HEK293 (cell line): Measurements from ENCODE around the gene PRSS37.

ENCODE experiments used
- CTCF ChIA-PET: fragments of 350-600 bp; formaldehyde crosslinking; extraction: SDS; loops from one replicate; lab custom pipeline; 2021; ENCODE audit warnings: antibody characterized with exemption; lab: Yijun Ruan, JAX
- POLR2A ChIA-PET: fragments of 300-600 bp; formaldehyde crosslinking; extraction: SDS; loops from one replicate; lab custom pipeline; 2020; ENCODE audit warnings: antibody characterized with exemption, inconsistent platforms; lab: Yijun Ruan, JAX
- H3K27ac ChIP-seq: fragments of 200-500 bp; sonication (Bioruptor generic); 2 replicates; pipeline ENCODE4 v1.5.1; 2014; ENCODE audit warnings: low read depth, low read length, control low read depth, inconsistent platforms; ENCODE audit errors: extremely low read depth
- H3K36me3 ChIP-seq, 2 experiments: fragments of 200-500 bp in 1 of 2; sonication (Bioruptor generic) in 1 of 2; 1 replicate in 1 of 2; 2 replicates in 1 of 2; pipeline ENCODE4 v1.5.1; 2014 to 2017; ENCODE audit warnings: inconsistent platforms in 2 of 2, low read length in 2 of 2; ENCODE audit not compliant: control insufficient read depth in 2 of 2, insufficient read depth in 1 of 2
- H3K4me1 ChIP-seq: fragments of 200-500 bp; sonication (Bioruptor generic); 2 replicates; pipeline ENCODE4 v1.5.1; 2014; ENCODE audit warnings: mild to moderate bottlenecking, low read length, inconsistent platforms; ENCODE audit not compliant: control insufficient read depth, insufficient read depth
- H3K4me3 ChIP-seq: 2 replicates; pipeline ENCODE4 v1.5.1; 2011; ENCODE audit warnings: low read depth, mild to moderate bottlenecking, control low read depth, low read length, moderate library complexity
- H3K9me3 ChIP-seq: fragments of 200-500 bp; sonication (Bioruptor generic); 2 replicates; pipeline ENCODE4 v1.5.1; 2014; ENCODE audit warnings: low read depth, low read length, inconsistent platforms; ENCODE audit not compliant: control insufficient read depth, insufficient read depth
- BCL6B ChIP-seq: fragments of 450-650 bp; formaldehyde crosslinking; IDR thresholded peaks from 2 replicates; pipeline ENCODE4 v1.5.1; 2017; ENCODE audit warnings: missing biosample characterization, missing genetic modification characterization
- HOXA7 ChIP-seq: sonication (generic); formaldehyde crosslinking; IDR thresholded peaks from 2 replicates; pipeline ENCODE4 v1.8.1; 2022; ENCODE audit warnings: missing genetic modification reagents, borderline replicate concordance
- HOXC10 ChIP-seq: sonication (generic); formaldehyde crosslinking; IDR thresholded peaks from 2 replicates; pipeline ENCODE4 v1.8.1; 2023; ENCODE audit warnings: mild to moderate bottlenecking, missing genetic modification reagents
- KLF10 ChIP-seq: fragments of 450-650 bp; IDR thresholded peaks from 2 replicates; pipeline ENCODE4 v1.5.1; 2018; ENCODE audit warnings: missing biosample characterization, mild to moderate bottlenecking, missing genetic modification characterization
- KLF8 ChIP-seq: fragments of 450-650 bp; formaldehyde crosslinking; IDR thresholded peaks from 2 replicates; pipeline ENCODE4 v1.5.1; 2016; ENCODE audit warnings: missing biosample characterization, missing genetic modification characterization
- ZBTB48 ChIP-seq: fragments of 450-650 bp; formaldehyde crosslinking; IDR thresholded peaks from 2 replicates; pipeline ENCODE4 v1.5.1; 2016; ENCODE audit warnings: missing biosample characterization, missing genetic modification characterization
- ZFHX2 ChIP-seq: fragments of 450-650 bp; formaldehyde crosslinking; conservative IDR thresholded peaks from 2 replicates; pipeline ENCODE4 v1.5.1; 2016; ENCODE audit warnings: missing biosample characterization, missing genetic modification characterization
- ZFP41 ChIP-seq: fragments of 450-650 bp; formaldehyde crosslinking; IDR thresholded peaks from 2 replicates; pipeline ENCODE4 v1.5.1; 2016; ENCODE audit warnings: missing biosample characterization, missing genetic modification characterization, borderline replicate concordance
- ZNF112 ChIP-seq: fragments of 450-650 bp; formaldehyde crosslinking; IDR thresholded peaks from 2 replicates; pipeline ENCODE4 v1.5.0; 2017; ENCODE audit warnings: missing biosample characterization, missing genetic modification characterization
- ZNF138 ChIP-seq: fragments of 450-650 bp; formaldehyde crosslinking; IDR thresholded peaks from 2 replicates; pipeline ENCODE4 v1.5.1; 2016; ENCODE audit warnings: missing biosample characterization, missing genetic modification characterization, borderline replicate concordance
- ZNF140 ChIP-seq: fragments of 450-650 bp; formaldehyde crosslinking; IDR thresholded peaks from 2 replicates; pipeline ENCODE4 v1.5.1; 2016; ENCODE audit warnings: missing biosample characterization, missing genetic modification characterization
- ZNF155 ChIP-seq: fragments of 450-650 bp; formaldehyde crosslinking; IDR thresholded peaks from 2 replicates; pipeline ENCODE4 v1.5.1; 2016; ENCODE audit warnings: missing biosample characterization, missing genetic modification characterization
- ZNF16 ChIP-seq: fragments of 450-650 bp; formaldehyde crosslinking; IDR thresholded peaks from 2 replicates; pipeline ENCODE4 v1.5.1; 2016; ENCODE audit warnings: low read depth, missing biosample characterization, missing genetic modification characterization
- ZNF2 ChIP-seq: fragments of 450-650 bp; formaldehyde crosslinking; IDR thresholded peaks from 2 replicates; pipeline ENCODE4 v1.5.1; 2016; ENCODE audit warnings: missing biosample characterization, missing genetic modification characterization
- ZNF239 ChIP-seq: fragments of 450-650 bp; formaldehyde crosslinking; IDR thresholded peaks from 2 replicates; pipeline ENCODE4 v1.5.1; 2016; ENCODE audit warnings: missing biosample characterization, missing genetic modification characterization
- ZNF335 ChIP-seq: fragments of 450-650 bp; formaldehyde crosslinking; conservative IDR thresholded peaks from 2 replicates; pipeline ENCODE4 v1.5.1; 2016; ENCODE audit warnings: missing biosample characterization, missing genetic modification characterization
- ZNF366 ChIP-seq: fragments of 450-650 bp; formaldehyde crosslinking; conservative IDR thresholded peaks from 2 replicates; pipeline ENCODE4 v1.5.1; 2016; ENCODE audit warnings: missing biosample characterization, missing genetic modification characterization
- ZNF394 ChIP-seq: fragments of 450-650 bp; formaldehyde crosslinking; IDR thresholded peaks from 2 replicates; pipeline ENCODE4 v1.5.1; 2016; ENCODE audit warnings: missing biosample characterization, missing genetic modification characterization, mild to moderate bottlenecking, moderate library complexity, borderline replicate concordance
- ZNF433 ChIP-seq: fragments of 450-650 bp; formaldehyde crosslinking; IDR thresholded peaks from 2 replicates; pipeline ENCODE4 v1.5.1; 2016; ENCODE audit warnings: missing biosample characterization, missing genetic modification characterization, low read depth
- ZNF529 ChIP-seq: fragments of 450-650 bp; formaldehyde crosslinking; IDR thresholded peaks from 2 replicates; pipeline ENCODE4 v1.5.1; 2017; ENCODE audit warnings: missing genetic modification characterization, missing biosample characterization; ENCODE audit not compliant: insufficient replicate concordance
- ZNF530 ChIP-seq: fragments of 450-650 bp; formaldehyde crosslinking; IDR thresholded peaks from 2 replicates; pipeline ENCODE4 v1.5.1; 2016; ENCODE audit warnings: low read depth, missing biosample characterization, missing genetic modification characterization
- ZNF544 ChIP-seq: fragments of 450-650 bp; formaldehyde crosslinking; IDR thresholded peaks from 2 replicates; pipeline ENCODE4 v1.5.0; 2017; ENCODE audit warnings: missing biosample characterization, missing genetic modification characterization
- ZNF610 ChIP-seq: fragments of 450-650 bp; formaldehyde crosslinking; IDR thresholded peaks from 2 replicates; pipeline ENCODE4 v1.5.1; 2016; ENCODE audit warnings: missing biosample characterization, missing genetic modification characterization, borderline replicate concordance
- ZNF629 ChIP-seq: fragments of 450-650 bp; formaldehyde crosslinking; IDR thresholded peaks from 2 replicates; pipeline ENCODE4 v1.5.1; 2017; ENCODE audit warnings: missing biosample characterization, missing genetic modification characterization
- ZNF664 ChIP-seq: fragments of 450-650 bp; formaldehyde crosslinking; IDR thresholded peaks from 2 replicates; pipeline ENCODE4 v1.5.1; 2016; ENCODE audit warnings: missing biosample characterization, missing genetic modification characterization
- ZNF707 ChIP-seq: fragments of 450-650 bp; formaldehyde crosslinking; IDR thresholded peaks from 2 replicates; pipeline ENCODE4 v1.5.1; 2016; ENCODE audit warnings: missing biosample characterization, missing genetic modification characterization
- ZNF747 ChIP-seq: fragments of 450-650 bp; formaldehyde crosslinking; IDR thresholded peaks from 2 replicates; pipeline ENCODE4 v1.5.1; 2016; ENCODE audit warnings: missing biosample characterization, missing genetic modification characterization
- ZNF792 ChIP-seq: fragments of 450-650 bp; formaldehyde crosslinking; IDR thresholded peaks from 2 replicates; pipeline ENCODE4 v1.5.1; 2016; ENCODE audit warnings: missing biosample characterization, missing genetic modification characterization
- ZNF843 ChIP-seq: fragments of 450-650 bp; formaldehyde crosslinking; IDR thresholded peaks from 2 replicates; pipeline ENCODE4 v1.5.1; 2016; ENCODE audit warnings: missing biosample characterization, missing genetic modification characterization
- ZSCAN18 ChIP-seq: fragments of 450-650 bp; formaldehyde crosslinking; IDR thresholded peaks from 2 replicates; pipeline ENCODE4 v1.5.1; 2016; ENCODE audit warnings: missing biosample characterization, missing genetic modification characterization
- TF ChIP-seq, protein P1 (sequence below): fragments of 450-650 bp; formaldehyde crosslinking; IDR thresholded peaks from 2 replicates; pipeline ENCODE4 v1.5.1; 2016; ENCODE audit warnings: missing biosample characterization, missing genetic modification characterization

The PRSS37 gene

DNA sequence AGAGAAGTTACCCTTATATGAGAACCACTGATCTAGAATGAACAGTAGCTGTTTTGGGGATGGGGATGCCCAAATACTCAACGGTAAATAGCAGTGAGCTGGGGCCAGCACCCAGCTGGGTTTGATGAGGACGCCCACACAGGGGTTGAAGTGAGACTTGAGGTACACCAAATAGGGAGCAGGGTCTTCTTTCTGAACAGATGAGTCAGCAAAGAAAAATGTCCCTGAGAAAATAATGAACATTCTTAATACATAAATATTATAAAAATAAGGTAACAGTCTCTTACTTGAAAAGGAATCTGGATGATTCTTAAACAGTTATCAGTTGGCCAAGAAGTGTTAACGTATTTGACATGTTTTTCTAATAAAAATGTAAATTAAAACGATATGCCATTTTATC, 2.0 kb downstream of the PRSS37 start:
- Histone ChIP-seq H3K27ac (no peak overlapping the region), H3K9me3 (no peaks in the 10 kb centered on the region), H3K36me3 (no peaks in the 10 kb centered on the region), H3K4me3 (no peak overlapping the region), H3K4me1 (no peaks in the 10 kb centered on the region)
- CTCF ChIA-PET = no interaction called here
- TF ChIP-seq ZNF335 (tag by site-specific recombination) (no peak), KLF10 (tag by site-specific recombination) (no peak), ZNF112 (no peak), ZNF366 (tag by site-specific recombination) (no peak), ZNF2 (no peak), HOXA7 (no peak), ZNF792 (tag by site-specific recombination) (no peak), ZNF707 (no peak), ZNF664 (tag by site-specific recombination) (no peak), ZNF530 (tag by site-specific recombination) (no peak), ZNF239 (tag by site-specific recombination) (no peak), ZBTB48 (tag by site-specific recombination) (no peak), BCL6B (tag by site-specific recombination) (no peak), ZNF544 (tag by site-specific recombination) (no peak), HOXC10 (CRISPR knock-in tag) (no peak), ZNF629 (tag by site-specific recombination) (no peak), ZNF433 (tag by site-specific recombination) (no peak), ZSCAN18 (tag by site-specific recombination) (no peak)
- POLR2A ChIA-PET = no interaction called here

DNA sequence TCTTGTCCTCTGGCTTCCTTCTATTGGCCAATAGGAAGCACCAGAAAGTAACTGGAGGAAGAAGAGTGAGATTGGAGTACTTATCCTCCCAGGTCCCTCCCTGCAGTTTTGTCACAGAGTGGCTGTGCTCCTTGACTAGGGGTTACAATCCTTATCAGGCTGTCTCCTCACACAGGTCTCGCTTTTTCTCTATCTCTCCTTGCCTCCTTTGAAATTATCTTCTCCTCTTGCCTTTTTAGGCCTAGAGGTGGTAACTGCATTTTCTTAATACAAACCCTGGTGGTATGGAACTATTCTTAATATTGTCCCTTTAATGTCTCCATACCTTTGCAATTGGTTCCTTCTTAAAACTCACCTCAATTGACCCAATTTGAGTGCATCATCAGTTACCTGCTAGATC, 2.7 kb downstream of the PRSS37 start:
- no peaks in the 10 kb centered on the region for H3K4me1 ChIP-seq
- TF ChIP-seq, protein P1, sequence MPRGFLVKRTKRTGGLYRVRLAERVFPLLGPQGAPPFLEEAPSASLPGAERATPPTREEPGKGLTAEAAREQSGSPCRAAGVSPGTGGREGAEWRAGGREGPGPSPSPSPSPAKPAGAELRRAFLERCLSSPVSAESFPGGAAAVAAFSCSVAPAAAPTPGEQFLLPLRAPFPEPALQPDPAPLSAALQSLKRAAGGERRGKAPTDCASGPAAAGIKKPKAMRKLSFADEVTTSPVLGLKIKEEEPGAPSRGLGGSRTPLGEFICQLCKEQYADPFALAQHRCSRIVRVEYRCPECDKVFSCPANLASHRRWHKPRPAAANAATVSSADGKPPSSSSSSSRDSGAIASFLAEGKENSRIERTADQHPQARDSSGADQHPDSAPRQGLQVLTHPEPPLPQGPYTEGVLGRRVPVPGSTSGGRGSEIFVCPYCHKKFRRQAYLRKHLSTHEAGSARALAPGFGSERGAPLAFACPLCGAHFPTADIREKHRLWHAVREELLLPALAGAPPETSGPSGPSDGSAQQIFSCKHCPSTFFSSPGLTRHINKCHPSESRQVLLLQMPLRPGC (tag by site-specific recombination) = no peak
- no peaks in the 10 kb centered on the region for H3K9me3 ChIP-seq
- POLR2A ChIA-PET = no interaction called here
- CTCF ChIA-PET = no interaction called here
- no peak overlapping the region for H3K27ac ChIP-seq
- no peaks in the 10 kb centered on the region for H3K36me3 ChIP-seq
- no peak overlapping the region for H3K4me3 ChIP-seq

DNA sequence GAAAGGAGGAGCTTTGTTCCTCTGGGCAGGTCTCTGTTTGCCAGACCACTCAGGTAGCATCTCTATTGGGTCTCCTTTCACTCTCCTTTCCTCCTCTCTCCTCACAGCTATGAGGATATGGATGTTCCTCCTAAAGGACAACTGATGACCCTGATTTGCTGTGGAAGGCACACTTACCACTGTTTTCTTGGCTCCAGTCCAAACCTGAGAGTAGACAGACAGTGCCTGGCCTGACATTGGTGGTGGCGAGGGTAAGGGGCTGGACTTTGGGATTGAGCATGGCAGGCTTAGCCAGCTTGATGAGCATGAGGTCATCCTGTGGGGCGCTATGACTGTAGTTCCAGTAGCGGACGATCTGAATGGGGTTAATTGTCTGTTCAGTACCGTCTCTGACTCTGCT, 3.6 kb downstream of the PRSS37 start:
- Histone ChIP-seq H3K9me3 (no peaks in the 10 kb centered on the region), H3K36me3 (no peaks in the 10 kb centered on the region), H3K4me1 (no peaks in the 10 kb centered on the region), H3K27ac (no peak overlapping the region), H3K4me3 (no peak overlapping the region)
- CTCF ChIA-PET = no interaction called here
- POLR2A ChIA-PET = no interaction called here
- no peak for TF ChIP-seq ZNF843
- TF ChIP-seq ZNF610 (tag by site-specific recombination) = no peak
- TF ChIP-seq ZNF138 = no peak
- TF ChIP-seq ZNF155 (tag by site-specific recombination) = no peak
- TF ChIP-seq ZNF747 = no peak
- TF ChIP-seq ZNF529 (tag by site-specific recombination) = no peak
- TF ChIP-seq ZNF394 (tag by site-specific recombination) = no peak
- TF ChIP-seq ZNF140 (tag by site-specific recombination) = no peak
- no peak for TF ChIP-seq ZFP41
- no peak for TF ChIP-seq ZNF544 (tag by site-specific recombination)
- TF ChIP-seq ZSCAN18 (tag by site-specific recombination) = no peak
- no peak for TF ChIP-seq ZFHX2 (tag by site-specific recombination)
- no peak for TF ChIP-seq ZNF16 (tag by site-specific recombination)
- no peak for TF ChIP-seq KLF8
